Stimulated activated CD4-positive, alpha-beta T cell treated with anti-CD3 and anti-CD28 coated beads, Interleukin-2, amount 100 ng/mL, for 4 hours (primary cell): Measurements from ENCODE around the gene BIN1.
A peak's percentile ranks its signal among the peaks of the same experiment; 100 is the strongest.

Source experiments
- DNase-seq: peaks from one replicate; pipeline ENCODE4 v3.0.0-alpha.2; 2020; ENCODE audit warnings: low read depth

BIN1 gene, protein sequence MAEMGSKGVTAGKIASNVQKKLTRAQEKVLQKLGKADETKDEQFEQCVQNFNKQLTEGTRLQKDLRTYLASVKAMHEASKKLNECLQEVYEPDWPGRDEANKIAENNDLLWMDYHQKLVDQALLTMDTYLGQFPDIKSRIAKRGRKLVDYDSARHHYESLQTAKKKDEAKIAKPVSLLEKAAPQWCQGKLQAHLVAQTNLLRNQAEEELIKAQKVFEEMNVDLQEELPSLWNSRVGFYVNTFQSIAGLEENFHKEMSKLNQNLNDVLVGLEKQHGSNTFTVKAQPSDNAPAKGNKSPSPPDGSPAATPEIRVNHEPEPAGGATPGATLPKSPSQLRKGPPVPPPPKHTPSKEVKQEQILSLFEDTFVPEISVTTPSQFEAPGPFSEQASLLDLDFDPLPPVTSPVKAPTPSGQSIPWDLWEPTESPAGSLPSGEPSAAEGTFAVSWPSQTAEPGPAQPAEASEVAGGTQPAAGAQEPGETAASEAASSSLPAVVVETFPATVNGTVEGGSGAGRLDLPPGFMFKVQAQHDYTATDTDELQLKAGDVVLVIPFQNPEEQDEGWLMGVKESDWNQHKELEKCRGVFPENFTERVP

DNA sequence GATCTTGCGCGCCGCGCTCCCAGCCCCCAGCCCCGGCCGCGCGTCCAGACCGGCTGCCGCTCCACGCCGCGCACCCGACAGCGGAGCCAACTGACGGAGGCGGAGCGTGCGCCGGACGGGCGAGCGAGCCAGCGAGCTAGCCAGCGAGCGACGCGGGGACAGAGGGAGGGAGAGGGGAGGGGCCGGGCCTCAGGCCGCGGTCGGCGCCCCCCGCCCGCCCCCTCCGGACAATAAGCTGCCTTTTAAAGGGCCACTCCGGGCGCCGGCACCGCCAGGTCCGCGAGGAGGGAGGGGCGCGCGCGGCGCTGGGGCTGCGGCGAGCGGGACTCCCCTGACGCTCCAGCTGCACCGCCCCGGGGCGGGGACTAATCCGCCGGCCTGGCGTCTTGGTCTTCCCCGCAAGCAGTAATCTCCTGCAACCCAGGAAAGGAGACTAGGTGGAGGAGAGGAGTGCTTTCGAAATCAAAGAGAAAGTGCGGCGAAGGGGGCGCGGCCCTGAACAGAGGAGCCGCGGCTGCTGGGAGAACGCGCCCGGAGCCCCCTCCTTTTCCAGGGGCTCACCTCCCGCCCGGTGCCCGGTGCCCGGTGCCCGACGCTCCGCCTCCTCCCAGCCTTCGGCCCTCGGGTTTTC, at the start of gene BIN1:
BIN1 (minus strand) TSS at position 164 of the 631 bp plus-strand sequence. CDS start 211 bp downstream, outside the sequence.
- peak; percentile 63 for DNase-seq

DNA sequence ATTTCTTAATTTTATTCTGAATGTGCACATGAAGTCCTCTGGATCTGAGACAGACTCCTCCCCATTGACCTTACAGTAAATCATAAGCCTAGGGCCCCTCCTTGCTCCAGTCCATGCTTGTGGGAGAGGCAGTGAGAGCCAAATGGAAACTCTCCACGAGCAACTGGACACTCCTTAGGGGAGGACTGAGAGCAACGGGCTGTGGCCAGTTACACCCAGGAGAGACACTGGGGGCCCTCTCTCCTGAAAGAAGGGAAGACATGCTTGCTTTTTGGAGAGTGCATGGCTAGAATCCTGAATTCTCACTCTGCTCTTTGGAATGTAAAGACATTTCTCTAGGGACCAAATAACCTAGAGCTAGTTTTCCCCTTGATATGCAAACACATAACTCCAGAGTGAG, 49.0 kb upstream of the BIN1 start:
- DNase-seq: no peak

DNA sequence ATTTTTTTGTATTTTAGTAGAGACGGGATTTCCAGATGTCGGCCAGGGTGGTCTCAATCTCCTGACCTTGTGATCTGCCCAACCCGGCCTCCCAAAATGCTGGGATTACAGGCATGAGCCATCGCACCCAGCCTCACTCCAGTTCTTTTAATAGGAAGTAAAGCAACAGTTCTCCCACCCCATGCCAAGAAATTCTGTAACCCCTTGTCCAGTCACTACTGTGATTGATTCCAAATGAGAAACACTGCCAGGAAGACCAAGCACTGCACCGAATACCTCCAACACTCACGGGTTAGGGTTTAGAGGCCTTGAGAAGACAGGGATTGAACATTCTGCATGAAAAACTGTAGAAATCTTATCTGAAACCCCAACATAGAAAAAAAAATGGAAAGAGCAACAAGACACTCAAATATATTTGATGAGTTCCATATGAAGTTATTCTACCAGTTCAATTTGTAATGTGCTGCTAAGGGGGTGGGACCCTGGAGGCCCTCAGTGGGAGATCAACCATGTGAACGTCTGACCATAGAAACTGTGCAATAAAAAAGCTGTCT, 48.2 kb upstream of the BIN1 start:
- DNase-seq: no peak

DNA sequence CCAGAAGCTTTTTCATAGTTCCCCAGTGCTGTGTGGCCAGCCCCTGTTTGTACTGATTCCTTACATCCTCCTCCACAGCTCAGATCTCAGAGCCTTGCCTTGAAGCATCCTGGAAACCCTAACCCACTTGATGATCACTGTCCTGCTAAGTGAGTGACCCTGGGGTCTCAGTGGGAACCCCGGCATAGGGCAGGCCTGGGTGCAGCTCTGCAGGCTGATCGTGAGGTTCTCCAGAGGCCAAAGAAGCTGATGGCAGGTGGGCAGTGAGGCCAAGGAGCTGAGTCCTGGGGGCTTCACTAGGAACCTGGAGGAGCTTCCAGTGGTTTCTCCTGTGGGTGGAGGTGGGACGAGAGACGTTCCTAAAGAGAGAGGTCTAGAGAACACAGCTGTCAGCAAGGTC, 47.4 kb upstream of the BIN1 start:
- no peak for DNase-seq

DNA sequence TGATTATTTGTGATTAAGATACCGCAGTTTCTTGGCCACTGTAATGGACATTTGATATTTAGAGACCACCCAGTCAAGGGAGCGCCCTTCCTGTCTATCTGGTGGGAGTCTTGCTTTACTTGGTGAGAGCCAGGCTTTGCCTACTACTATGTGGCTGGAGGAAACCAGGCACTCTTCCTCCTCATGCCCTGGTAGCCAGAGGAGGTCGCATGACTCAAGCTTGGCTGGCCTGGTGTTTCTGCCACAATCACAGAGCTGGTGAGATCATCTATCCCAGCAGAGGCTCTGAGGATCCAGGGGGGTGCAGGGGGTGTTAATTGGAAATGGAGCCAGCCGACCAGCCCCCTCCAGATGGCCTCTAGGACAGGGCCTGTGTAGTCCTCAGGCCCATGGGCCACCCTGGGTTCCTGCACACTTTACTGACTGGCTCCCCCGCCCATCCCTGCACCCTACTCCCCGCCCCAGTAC, 46.8 kb upstream of the BIN1 start:
- no peak for DNase-seq

DNA sequence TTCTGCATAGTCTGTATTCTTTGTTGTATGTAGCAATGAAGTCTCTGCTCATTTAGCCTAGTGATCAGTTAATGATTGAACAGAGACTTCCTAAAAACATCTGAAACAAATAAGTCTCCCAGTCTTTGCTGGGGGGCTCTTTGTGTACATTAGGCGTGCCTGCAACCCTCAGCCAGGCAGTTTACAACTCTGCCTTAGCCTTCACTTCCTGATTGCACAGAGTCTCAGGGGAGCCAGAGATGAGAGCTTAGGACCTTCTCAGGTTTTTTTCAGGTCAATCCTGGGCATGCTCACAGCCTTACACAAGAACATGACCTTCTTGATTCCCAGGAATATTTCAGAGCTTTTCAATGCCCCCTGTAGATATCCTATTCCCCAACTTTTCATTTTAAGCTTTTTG, 44.0 kb upstream of the BIN1 start:
- DNase-seq: no peak

DNA sequence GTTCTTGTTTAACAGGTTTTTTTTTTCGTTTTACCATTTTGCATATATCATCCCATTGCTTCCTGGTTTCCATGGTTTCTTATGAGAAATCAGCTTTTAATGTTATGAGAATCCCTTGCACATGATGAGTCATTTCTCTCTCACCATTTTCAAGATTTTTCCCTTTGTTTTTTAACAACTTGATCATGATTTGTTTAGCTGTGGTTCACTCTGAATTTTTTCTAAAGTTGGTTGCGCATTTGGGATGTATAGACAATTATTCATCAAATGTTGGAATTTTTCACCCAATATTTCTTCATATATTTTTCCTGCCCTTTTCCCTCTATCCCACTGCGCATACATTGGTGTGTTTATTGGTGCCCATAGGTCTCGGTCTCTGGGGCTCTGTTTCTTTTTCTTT, 42.4 kb upstream of the BIN1 start:
- no peak for DNase-seq

DNA sequence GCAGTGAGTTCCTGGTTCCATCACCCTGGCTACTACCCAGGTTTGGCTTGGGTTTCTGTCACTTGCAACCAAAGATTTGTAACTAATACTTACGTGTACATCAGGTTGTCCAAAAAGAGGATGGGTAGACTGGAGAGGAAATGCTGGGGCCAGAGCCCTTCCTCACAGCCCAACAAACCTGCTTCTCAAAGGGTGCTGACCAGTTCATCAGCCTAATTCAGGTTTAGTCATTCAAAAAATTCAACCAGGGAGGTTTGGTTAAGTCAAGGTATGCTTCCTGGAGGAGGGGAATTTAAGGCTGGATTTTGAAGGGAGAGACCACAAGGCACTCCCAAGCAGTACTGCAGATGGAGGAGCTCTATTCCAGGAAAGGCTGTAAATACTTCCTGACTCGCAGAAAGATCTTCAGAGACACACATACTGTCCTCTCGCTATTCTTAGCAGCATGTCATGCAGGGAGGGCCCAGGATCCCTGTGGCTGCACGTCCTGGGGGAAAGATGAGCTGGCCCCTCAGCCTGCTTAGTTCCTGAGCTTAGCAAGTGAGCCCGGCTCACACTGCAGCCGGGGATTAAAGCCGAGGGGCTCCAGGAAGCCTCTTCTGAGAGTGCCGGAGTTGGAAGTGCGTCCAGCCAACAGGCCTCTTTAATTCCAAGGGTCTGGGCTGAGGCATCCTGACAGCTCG, 40.0 kb upstream of the BIN1 start:
- no peak for DNase-seq

DNA sequence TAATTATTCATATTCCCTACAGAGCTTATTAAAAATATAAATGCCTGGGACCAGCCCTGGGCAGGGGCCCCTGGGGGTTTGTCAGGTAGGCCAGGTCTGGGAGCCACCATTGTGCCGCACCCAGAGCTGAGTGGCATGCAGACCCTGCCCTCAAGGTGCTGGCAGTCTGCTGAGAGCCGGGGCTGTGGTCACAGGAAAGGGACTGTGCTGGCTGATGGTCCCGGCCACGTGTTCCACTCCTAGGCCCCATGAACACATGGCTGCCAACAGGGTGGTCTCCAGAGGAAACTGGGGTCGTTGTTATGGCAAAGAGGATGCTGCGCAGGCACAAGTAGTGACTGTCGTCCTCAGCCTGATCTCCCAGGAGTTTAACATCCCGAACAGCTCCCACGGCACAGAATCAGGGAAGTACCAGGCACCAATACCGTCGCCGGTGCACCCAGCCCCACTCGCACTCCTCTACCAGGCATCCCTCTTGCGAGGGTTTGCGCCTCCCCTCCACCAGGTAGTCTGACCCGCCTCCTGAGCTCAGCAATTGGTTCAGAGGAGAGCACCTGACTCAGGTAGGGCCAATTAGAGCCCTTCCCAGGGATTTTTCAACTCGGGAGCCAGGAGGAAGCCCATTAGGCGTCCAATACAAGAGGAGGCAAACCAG, 39.2 kb upstream of the BIN1 start:
- no peak for DNase-seq

DNA sequence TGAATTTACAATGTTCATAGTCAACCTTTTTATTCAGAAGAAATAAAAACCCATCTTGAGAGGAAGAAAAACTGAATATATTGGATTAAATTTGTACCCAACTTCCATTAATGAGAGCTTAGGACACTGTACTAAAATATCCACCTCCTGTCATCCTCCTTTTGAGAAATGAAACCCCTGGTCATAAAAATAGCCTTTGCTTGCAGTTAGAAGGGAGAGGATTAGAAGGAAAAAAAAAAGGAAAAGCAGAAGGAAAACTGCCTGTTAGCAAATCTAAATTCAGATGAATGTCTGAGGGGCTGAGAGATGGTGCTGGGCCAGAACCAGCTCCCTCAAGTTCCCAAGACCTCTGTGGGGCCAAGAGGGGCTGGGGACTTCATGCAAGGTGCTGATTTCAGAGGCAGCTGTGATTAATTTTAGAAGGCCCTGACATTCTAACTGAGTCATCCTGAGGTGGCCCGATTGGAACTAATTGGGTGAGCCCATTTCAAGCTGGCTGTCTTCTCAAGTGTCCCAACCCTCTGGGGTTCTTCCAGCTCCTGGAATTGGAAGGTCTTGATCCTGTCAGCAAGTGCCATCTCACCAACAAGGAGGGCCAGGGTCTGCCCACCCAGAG, 38.4 kb upstream of the BIN1 start:
- DNase-seq: no peak

DNA sequence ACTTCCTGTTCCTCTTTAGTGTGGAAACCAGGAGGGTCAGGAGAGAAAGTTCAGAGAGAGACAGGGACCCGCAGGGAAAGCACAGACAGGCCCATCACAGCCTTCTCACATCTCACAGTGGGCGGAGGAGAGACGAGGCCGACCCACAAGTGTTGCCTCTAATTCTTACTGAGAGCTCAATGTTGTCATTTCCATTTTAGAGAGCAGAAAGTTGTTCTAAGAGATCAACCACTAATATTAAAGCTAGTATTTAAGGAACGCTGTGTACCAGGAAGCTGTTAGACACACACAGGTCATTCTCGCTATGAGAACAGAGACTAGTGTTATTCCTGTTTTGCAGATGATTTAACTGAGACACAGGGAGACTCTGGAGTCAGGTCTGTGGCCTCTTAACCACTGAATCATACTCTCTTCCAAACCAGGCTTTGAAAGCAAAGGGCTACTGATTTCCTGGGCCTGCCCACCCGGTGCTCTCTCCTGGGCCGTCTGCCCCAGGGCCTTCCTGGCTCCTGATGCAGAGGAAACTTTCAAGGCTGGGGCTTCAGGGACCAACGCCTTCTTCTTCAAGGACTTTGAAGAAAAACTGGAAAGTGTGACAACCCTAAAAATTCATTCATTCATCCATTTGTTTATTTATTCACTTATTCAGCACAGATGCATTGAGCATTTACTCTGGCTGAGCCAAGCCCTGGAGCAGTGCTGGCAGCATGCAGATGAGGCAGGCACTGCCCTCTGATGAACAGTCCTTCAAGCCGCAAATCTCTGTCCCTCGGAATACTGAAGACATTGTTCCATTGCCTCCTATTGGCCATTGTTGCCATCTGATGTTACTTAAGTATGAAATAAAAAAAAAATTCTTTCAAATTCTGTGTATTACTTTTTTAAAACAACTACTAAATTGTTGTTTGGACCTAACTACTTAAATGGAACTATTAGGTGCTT, 37.2 kb upstream of the BIN1 start:
- no peak for DNase-seq

DNA sequence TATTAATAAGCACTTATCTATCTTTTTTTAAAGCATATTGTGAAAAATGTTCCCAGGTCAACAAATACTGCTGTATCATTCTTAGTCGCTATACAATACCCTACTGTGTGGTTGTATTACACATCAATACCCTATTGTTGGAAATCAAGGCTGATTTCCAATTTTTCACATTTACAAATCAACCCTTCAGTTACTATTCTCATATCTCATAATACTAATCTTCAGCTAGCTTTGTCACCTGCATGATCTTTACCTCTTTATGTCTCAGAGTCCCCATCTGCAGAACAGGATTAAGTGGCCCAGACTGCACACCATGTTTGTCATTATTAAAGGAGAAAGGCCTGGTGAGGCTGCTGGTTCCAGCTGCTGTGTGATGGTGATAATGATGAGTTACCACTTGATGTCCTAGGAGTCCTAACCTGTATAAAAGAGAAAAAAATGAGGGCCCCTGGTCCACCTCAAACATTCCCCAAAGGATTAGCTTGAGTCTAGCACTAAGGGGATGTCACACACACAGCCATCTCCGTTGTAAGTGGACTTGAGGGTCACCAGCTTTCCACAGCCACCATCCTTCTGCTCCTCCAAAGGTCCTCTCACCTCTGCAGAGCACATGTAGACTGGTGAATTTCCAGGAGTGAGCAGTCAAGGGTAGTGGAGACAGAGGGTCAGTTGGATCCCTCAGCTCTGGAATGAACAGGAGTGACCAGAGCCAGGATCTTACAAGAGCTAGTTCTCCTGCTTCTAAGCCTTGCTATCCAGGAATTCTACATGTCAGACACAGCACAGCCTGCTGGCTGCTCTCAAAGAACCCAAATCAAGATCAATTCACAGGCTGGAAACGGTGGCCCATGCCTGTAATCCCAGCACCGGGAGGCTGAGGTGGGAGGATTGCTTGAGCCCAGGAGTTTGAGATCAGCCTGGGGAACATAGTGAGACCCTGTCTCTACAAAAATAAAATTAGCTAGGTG, 36.0 kb upstream of the BIN1 start:
- DNase-seq: no peak

DNA sequence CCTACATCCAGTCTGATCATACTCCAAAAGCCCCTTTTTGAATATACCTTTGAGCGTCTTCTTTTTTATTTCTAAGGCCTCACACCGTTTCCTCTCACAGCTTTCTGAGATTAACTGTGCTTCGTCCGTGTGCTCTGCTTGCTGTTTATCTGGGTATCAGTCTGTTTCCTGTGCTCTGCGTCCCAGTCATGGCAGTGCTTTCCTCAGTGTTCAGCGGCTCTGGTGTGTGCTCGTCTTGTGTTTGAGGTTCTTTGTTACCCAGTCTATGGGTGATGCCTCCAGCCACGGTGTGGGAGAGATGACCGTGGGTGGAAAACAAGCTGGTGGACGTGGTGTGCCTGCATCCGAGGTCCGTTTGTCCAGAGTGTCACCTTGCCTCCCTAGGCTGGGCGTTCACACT, 33.6 kb upstream of the BIN1 start:
- no peak for DNase-seq

DNA sequence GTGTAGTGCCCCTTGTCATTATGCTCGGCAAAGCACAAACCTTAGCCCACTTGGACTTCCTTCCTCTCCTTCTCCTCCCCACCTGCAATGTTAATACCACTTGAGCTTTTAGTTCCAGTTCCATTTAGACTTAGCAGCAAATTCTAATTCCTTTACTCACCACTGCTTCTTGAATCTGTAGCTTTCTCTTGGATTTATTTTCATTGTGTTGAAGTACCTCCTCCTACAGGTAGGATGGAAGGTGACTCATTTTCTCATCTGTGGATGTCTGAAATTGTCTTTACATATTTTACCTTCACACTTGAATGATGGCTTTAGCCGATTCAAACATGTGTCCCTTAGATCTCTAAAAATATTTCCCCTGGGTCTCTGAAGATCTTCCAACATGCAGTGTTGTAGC, 32.8 kb upstream of the BIN1 start:
- no peak for DNase-seq

DNA sequence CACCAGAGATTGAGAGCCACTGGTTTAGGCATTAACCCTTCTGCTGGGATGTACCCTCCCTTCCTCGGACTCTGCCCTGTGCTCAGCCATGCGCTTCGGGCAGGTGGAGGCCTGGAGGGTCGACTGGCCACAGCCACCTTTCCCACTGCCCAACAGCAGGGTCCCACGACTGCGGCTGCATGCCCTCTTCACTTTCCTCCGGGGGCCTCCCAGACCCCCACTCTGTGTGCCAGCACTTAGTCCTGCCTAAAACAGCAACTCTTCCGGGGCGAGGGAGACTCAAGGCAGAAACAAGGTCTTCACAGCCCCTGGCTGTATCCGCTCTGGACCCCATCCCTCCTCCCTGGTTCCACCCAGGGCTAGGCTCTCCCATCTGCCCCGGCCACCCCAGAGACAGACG, 31.3 kb upstream of the BIN1 start:
- no peak for DNase-seq

DNA sequence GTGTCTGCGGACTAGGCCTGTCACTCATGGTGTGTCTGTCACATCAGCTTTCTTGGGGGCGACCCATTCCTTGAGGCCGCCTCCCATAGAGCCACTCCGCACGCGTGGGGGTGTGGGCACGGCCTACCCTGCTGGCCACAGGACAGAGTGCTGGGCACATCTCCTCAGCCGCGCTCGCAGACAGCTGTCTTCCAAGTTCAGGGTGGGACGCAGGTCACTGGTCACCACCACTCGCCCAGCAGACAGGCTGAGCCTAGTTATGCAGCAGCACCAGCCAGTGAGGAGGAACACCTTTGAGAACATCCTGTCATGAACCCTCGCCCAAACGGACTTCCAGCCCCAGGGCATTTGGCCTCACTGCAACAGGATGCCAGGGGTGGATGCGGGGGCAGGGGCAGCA, 30.8 kb upstream of the BIN1 start:
- DNase-seq: no peak

DNA sequence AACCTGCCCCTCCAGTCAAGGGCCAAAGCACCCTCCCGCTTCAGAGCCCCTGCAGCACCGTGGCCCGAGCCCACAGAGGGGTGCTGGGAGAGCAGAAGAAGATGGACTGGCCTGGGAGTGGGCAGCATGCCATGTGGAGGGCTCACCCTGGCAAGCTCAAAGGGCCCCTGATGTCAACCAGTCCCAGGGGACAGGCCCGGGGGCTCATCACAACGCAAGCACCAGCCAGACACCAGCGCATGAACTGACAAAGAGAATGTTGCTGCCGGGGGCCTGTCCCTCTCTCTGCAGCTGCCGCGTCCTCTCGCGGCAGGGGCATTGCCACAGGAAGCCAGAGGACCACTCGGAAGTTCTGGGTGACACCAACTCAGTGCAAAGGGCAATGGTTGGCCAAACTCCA, 30.3 kb upstream of the BIN1 start:
- no peak for DNase-seq

DNA sequence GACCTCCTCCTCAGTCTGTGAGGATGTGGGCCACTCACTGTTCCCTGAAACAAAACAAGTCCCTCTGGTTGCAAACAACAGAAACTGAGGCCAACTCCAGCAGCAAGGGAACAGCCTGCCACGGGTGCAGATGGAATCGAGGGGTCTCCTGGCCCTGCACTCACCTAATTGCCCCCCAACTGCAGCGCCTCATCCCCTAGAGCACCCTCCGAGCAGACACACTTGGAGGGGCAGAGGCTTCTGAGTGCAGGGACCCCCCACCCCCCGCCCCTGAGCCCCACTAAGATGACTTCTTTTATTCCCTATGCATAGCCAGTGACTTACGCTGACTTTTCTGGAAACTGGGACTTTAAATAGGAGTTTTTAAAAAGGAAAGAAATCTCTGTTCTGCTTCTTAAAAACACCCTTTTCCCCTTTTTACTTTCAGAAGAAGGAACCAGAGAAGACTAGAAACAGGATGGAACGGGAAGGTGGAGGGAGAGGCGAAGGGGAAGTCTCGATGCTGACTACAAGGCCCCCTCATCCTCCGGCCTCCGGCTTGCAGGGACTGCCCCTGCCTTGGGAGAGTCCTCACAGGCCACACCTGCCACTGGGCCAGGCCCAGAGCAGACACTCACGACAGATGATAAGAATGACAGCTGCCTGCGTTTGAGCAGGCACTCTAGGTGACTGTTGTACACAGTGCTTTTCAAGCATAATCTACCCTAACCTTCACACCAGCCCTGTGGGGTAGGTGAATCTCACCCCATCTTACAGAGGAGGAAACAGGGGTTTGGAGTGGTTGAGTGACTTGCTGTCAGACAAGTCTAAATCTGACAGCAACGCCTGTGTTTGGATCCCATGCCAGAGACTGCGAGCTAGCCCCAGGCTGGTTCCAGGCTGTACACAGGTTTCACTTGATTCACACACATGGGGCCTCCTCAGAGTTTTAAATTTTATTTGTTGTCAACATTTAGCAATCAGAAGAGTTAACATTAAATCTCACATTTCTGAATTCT, 28.2 kb upstream of the BIN1 start:
- no peak for DNase-seq
